HEK293 (cell line): ENCODE measurements around the gene ARHGAP30.
A peak's percentile ranks its signal among the peaks of the same experiment; 100 is the strongest.

Experiments
- CTCF ChIA-PET: fragments of 350-600 bp; formaldehyde crosslinking; extraction: SDS; loops from one replicate; lab custom pipeline; 2021; ENCODE audit warnings: antibody characterized with exemption; lab: Yijun Ruan, JAX
- POLR2A ChIA-PET: fragments of 300-600 bp; formaldehyde crosslinking; extraction: SDS; loops from one replicate; lab custom pipeline; 2020; ENCODE audit warnings: antibody characterized with exemption, inconsistent platforms; lab: Yijun Ruan, JAX
- H3K27ac ChIP-seq: fragments of 200-500 bp; sonication (Bioruptor generic); 2 replicates; pipeline ENCODE4 v1.5.1; 2014; ENCODE audit warnings: low read depth, low read length, control low read depth, inconsistent platforms; ENCODE audit errors: extremely low read depth
- H3K36me3 ChIP-seq, 2 experiments: fragments of 200-500 bp in 1 of 2; sonication (Bioruptor generic) in 1 of 2; 1 replicate in 1 of 2; 2 replicates in 1 of 2; pipeline ENCODE4 v1.5.1; 2014 to 2017; ENCODE audit warnings: inconsistent platforms in 2 of 2, low read length in 2 of 2; ENCODE audit not compliant: control insufficient read depth in 2 of 2, insufficient read depth in 1 of 2
- H3K4me1 ChIP-seq: fragments of 200-500 bp; sonication (Bioruptor generic); 2 replicates; pipeline ENCODE4 v1.5.1; 2014; ENCODE audit warnings: mild to moderate bottlenecking, low read length, inconsistent platforms; ENCODE audit not compliant: control insufficient read depth, insufficient read depth
- H3K4me3 ChIP-seq: 2 replicates; pipeline ENCODE4 v1.5.1; 2011; ENCODE audit warnings: low read depth, mild to moderate bottlenecking, control low read depth, low read length, moderate library complexity
- H3K9me3 ChIP-seq: fragments of 200-500 bp; sonication (Bioruptor generic); 2 replicates; pipeline ENCODE4 v1.5.1; 2014; ENCODE audit warnings: low read depth, low read length, inconsistent platforms; ENCODE audit not compliant: control insufficient read depth, insufficient read depth
- BCL11B ChIP-seq: fragments of 450-650 bp; formaldehyde crosslinking; IDR thresholded peaks from 2 replicates; pipeline ENCODE4 v1.5.1; 2016; ENCODE audit warnings: low read depth, missing biosample characterization, missing genetic modification characterization
- GLI4 ChIP-seq: fragments of 450-650 bp; formaldehyde crosslinking; IDR thresholded peaks from 2 replicates; pipeline ENCODE4 v1.5.1; 2016; ENCODE audit warnings: missing biosample characterization, missing genetic modification characterization
- MEIS1 ChIP-seq: sonication (generic); formaldehyde crosslinking; IDR thresholded peaks from 2 replicates; pipeline ENCODE4 v1.8.1; 2022; ENCODE audit warnings: missing genetic modification reagents, mild to moderate bottlenecking, borderline replicate concordance
- OSR2 ChIP-seq: fragments of 450-650 bp; formaldehyde crosslinking; IDR thresholded peaks from 2 replicates; pipeline ENCODE4 v1.5.1; 2016; ENCODE audit warnings: missing biosample characterization, missing genetic modification characterization
- OVOL3 ChIP-seq: fragments of 450-650 bp; formaldehyde crosslinking; IDR thresholded peaks from 2 replicates; pipeline ENCODE4 v1.5.1; 2016; ENCODE audit warnings: missing biosample characterization, missing genetic modification characterization
- PRDM6 ChIP-seq: fragments of 450-650 bp; formaldehyde crosslinking; IDR thresholded peaks from 2 replicates; pipeline ENCODE4 v1.5.1; 2017; ENCODE audit warnings: missing biosample characterization, missing genetic modification characterization
- SP3 ChIP-seq: fragments of 450-650 bp; formaldehyde crosslinking; IDR thresholded peaks from 2 replicates; pipeline ENCODE4 v1.5.1; 2016; ENCODE audit warnings: missing biosample characterization, missing genetic modification characterization
- ZBTB49 ChIP-seq: fragments of 450-650 bp; formaldehyde crosslinking; IDR thresholded peaks from 2 replicates; pipeline ENCODE4 v1.5.1; 2016; ENCODE audit warnings: missing biosample characterization, missing genetic modification characterization, low read depth
- ZNF146 ChIP-seq: fragments of 450-650 bp; formaldehyde crosslinking; IDR thresholded peaks from 2 replicates; pipeline ENCODE4 v1.5.1; 2016; ENCODE audit warnings: missing biosample characterization, missing genetic modification characterization
- ZNF202 ChIP-seq: fragments of 450-650 bp; formaldehyde crosslinking; IDR thresholded peaks from 2 replicates; pipeline ENCODE4 v1.5.1; 2016; ENCODE audit warnings: missing biosample characterization, missing genetic modification characterization, borderline replicate concordance
- ZNF423 ChIP-seq: fragments of 450-650 bp; formaldehyde crosslinking; IDR thresholded peaks from 2 replicates; pipeline ENCODE4 v1.5.1; 2016; ENCODE audit warnings: missing biosample characterization, missing genetic modification characterization
- ZNF501 ChIP-seq: fragments of 450-650 bp; formaldehyde crosslinking; IDR thresholded peaks from 2 replicates; pipeline ENCODE4 v1.5.1; 2016; ENCODE audit warnings: missing biosample characterization, missing genetic modification characterization
- ZNF514 ChIP-seq: fragments of 450-650 bp; formaldehyde crosslinking; IDR thresholded peaks from 2 replicates; pipeline ENCODE4 v1.5.1; 2016; ENCODE audit warnings: missing biosample characterization, missing genetic modification characterization
- ZNF518A ChIP-seq: fragments of 450-650 bp; formaldehyde crosslinking; conservative IDR thresholded peaks from 2 replicates; pipeline ENCODE4 v1.5.1; 2016; ENCODE audit warnings: low read depth, missing biosample characterization, missing genetic modification characterization
- ZNF521 ChIP-seq: fragments of 450-650 bp; formaldehyde crosslinking; IDR thresholded peaks from 2 replicates; pipeline ENCODE4 v1.5.1; 2017; ENCODE audit warnings: missing biosample characterization, mild to moderate bottlenecking, missing genetic modification characterization
- ZNF610 ChIP-seq: fragments of 450-650 bp; formaldehyde crosslinking; IDR thresholded peaks from 2 replicates; pipeline ENCODE4 v1.5.1; 2016; ENCODE audit warnings: missing biosample characterization, missing genetic modification characterization, borderline replicate concordance
- ZNF664 ChIP-seq: fragments of 450-650 bp; formaldehyde crosslinking; IDR thresholded peaks from 2 replicates; pipeline ENCODE4 v1.5.1; 2016; ENCODE audit warnings: missing biosample characterization, missing genetic modification characterization
- ZNF704 ChIP-seq: fragments of 450-650 bp; formaldehyde crosslinking; IDR thresholded peaks from 2 replicates; pipeline ENCODE4 v1.5.1; 2016; ENCODE audit warnings: missing biosample characterization, missing genetic modification characterization
- ZNF792 ChIP-seq: fragments of 450-650 bp; formaldehyde crosslinking; IDR thresholded peaks from 2 replicates; pipeline ENCODE4 v1.5.1; 2016; ENCODE audit warnings: missing biosample characterization, missing genetic modification characterization
- TF ChIP-seq, protein P1 (sequence below): fragments of 450-650 bp; formaldehyde crosslinking; IDR thresholded peaks from 2 replicates; pipeline ENCODE4 v1.5.1; 2017; ENCODE audit warnings: missing biosample characterization, missing genetic modification characterization

The ARHGAP30 gene

DNA sequence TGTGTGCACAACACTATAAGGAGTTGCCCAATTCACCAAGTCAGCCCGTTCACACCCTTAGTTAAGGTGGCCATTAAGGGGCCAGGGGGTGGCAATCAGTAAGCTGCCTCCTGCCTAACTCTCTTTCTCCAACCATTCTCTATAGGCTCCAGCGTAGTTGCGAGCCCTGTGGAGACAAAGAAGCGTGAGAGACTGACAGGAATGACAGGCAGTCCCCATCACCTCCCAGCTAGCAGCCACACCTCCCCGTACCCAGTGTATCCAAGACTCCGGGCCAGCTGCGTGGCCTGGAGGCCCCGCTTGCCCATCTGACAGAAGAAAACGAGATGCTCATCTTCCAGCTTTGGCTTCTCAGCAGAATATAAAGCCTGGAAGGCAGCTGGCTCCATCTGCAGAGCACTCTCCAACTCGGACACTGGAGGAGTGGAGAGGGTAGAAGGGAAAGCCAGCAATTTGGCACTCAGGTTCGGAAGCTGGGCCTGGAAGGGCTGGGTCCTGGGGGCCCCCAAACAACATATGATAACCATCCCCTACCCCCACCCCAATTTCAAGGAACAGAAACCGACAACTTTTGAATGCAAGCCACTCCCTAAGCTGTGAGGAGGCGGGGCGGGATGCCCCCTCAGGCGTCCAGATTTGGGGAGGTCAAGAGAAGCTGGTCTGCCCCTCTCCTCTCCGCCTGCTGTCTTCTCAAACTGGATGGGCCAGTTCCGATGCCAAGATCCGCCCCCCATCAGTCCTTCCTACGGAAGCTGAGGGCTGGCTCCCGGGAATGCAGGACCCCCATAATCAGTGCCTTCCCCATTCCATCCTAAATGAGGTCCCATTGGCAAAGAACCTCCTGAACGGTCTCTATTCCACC, 31.8 kb downstream of the ARHGAP30 start (continued):
- TF ChIP-seq, protein P1, sequence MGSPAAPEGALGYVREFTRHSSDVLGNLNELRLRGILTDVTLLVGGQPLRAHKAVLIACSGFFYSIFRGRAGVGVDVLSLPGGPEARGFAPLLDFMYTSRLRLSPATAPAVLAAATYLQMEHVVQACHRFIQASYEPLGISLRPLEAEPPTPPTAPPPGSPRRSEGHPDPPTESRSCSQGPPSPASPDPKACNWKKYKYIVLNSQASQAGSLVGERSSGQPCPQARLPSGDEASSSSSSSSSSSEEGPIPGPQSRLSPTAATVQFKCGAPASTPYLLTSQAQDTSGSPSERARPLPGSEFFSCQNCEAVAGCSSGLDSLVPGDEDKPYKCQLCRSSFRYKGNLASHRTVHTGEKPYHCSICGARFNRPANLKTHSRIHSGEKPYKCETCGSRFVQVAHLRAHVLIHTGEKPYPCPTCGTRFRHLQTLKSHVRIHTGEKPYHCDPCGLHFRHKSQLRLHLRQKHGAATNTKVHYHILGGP = no peak

DNA sequence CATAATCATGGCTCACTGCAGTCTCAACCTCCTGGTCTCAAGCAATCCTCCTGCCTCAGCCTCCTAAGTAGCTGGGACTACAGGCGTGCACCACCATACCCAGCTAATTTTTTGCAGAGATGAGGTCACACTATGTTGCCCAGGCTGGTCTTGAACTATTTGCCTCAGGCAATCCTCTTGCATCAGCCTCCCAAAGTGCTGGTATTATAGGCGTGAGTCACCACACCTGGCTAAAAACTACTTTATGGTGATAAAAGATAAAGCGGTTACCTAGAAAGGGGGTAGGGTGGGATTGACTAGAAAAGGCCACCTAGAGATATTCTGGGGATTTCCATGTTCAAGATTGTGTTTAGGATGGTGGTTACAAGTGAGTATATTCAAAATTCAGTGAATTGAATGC, 35.9 kb downstream of the ARHGAP30 start:
- H3K4me3 ChIP-seq = no peak overlapping the region
- no peak for TF ChIP-seq GLI4
- no peak for TF ChIP-seq ZNF521 (tag by site-specific recombination)
- peak; percentile 40; the same call in 1 of the 2 replicates for TF ChIP-seq PRDM6 (tag by site-specific recombination)
- TF ChIP-seq ZNF423 (tag by site-specific recombination) = no peak
- no peak for TF ChIP-seq ZBTB49
- POLR2A ChIA-PET = interaction anchor here (0.6 to 1.2 kb wide), 2 partner anchors 12 to 13 kb away, joined by 4 read pairs; partner anchors contain the start of genes F11R and USF1
- peaks cover 0 to 6% of the 10 kb centered on the region in 2 experiments; a peak in 1 of 3 replicates for H3K36me3 ChIP-seq
- no peak overlapping the region for H3K27ac ChIP-seq
- H3K4me1 ChIP-seq = peaks cover 7% of the 10 kb centered on the region; the same call in 1 of the 2 replicates
- CTCF ChIA-PET = interaction anchor here (1.0 kb wide), 1 partner anchor 36 kb away, joined by 3 read pairs; no protein-coding TSS in a partner anchor
- H3K9me3 ChIP-seq = no peaks in the 10 kb centered on the region

DNA sequence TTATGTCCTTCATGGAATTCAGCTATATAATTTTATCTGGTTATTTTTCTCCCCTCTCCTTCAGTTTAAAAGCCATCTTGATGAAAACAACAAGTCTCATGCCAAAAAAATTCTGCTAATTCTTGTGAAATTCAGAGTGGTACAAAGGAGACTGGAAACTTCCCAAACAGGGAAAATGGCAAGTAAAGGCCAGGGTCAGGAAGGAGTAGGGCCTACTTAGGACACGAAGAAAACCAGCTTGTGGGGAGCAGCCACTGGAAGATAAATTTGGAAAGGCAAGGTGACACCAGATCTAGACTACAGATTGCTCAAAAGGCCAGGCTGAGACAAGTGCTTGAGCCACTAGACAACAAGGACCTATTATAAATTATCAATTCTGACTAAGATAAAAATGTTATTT, 37.3 kb downstream of the ARHGAP30 start:
- Histone ChIP-seq H3K4me1 (peaks cover 2% of the 10 kb centered on the region; the same call in 1 of the 2 replicates), H3K36me3 (no peaks in the 10 kb centered on the region), H3K4me3 (no peak overlapping the region), H3K27ac (no peak overlapping the region), H3K9me3 (no peaks in the 10 kb centered on the region)
- ChIA-PET CTCF (interaction anchor here (0.9 to 1.3 kb wide), 3 partner anchors 10 to 65 kb away, joined by 3 to 5 read pairs (median 4); partner anchors contain the start of gene KLHDC9), POLR2A (interaction anchor here (1.0 kb wide), 1 partner anchor 11 kb away, joined by 3 read pairs; the partner anchor contains the start of gene F11R)
- TF ChIP-seq OSR2 (tag by site-specific recombination) (no peak), ZNF514 (no peak), ZNF146 (tag by site-specific recombination) (no peak), OVOL3 (no peak), MEIS1 (CRISPR knock-in tag) (no peak), ZNF202 (tag by site-specific recombination) (no peak), ZNF664 (tag by site-specific recombination) (no peak), SP3 (tag by site-specific recombination) (no peak), ZNF704 (no peak), BCL11B (tag by site-specific recombination) (no peak), ZNF501 (tag by site-specific recombination) (no peak), ZNF518A (tag by site-specific recombination) (no peak), ZNF792 (tag by site-specific recombination) (no peak), ZNF610 (no peak)
